T-helper 9 cell (primary cell): ENCODE results near the gene SH2D6.
"Not testable (repeated sequence)": the region's sequence is repeated elsewhere in the genome, so short reads cannot be mapped to it uniquely, and the experiment has no call there.

ENCODE experiments used
- DNase-seq: peaks from one replicate; pipeline ENCODE4 v3.0.0-alpha.2; 2020

The SH2D6 gene

DNA sequence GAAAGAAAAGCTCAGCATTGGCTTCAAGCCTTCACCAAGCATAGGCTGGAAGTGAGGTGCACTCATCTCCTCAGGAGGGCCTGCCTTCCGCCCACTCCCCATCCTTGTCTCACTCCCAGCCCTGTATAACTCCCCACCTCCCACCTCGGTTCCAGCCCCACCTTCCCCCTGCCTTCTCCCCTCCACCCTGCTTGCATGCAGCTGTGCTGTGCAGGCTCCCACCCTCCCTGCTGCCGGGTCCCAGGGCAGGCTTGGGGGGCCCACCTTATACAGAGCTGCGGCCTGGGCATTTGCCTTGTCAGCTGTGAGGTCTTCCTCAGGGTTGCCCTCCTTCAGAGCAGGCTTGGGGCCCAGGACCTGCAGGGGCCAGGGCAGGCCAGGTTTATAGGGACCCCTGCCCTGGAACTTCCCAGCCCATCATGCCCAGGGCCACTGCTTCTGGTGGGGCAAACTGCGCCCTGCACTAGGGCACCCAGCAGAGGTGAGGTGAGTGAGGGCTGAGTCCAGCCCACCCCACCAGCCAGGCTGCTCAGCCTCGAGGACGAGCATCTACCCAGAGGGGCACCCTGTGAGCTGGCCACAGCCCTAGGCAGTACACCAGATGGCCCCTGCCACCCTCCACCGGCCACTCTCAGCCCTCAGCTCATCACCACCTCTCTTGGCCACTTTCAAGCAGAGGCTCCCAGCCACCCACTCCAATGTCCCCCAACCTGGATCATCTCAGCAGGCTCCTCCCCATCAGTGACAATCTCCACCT lies 19.9 kb upstream of the SH2D6 start:
- DNase-seq: no peak

- no peak for DNase-seq
Measured at GRCh38 chr2:85399183-85399455, 19.4 kb upstream of the SH2D6 start.

DNA sequence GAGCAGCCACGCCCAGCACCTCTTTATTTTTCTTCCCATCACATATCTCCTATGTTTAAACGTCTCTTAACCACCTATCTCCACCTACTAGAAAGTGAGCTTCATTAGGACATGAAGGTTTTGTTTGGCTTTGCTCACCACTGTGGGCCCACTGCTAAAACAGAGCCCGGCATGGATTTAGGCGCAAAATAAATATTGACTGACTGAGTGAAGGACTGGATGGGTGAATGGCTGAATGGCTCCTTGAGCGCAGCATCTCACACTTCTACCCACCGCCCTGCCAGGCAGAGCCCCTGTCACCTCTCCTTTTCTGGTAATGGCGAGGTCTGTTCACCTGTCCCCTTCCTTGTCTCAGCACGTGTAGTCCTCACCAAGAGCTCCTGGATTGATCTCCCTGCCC lies 18.5 kb upstream of the SH2D6 start:
- DNase-seq: no peak

DNA sequence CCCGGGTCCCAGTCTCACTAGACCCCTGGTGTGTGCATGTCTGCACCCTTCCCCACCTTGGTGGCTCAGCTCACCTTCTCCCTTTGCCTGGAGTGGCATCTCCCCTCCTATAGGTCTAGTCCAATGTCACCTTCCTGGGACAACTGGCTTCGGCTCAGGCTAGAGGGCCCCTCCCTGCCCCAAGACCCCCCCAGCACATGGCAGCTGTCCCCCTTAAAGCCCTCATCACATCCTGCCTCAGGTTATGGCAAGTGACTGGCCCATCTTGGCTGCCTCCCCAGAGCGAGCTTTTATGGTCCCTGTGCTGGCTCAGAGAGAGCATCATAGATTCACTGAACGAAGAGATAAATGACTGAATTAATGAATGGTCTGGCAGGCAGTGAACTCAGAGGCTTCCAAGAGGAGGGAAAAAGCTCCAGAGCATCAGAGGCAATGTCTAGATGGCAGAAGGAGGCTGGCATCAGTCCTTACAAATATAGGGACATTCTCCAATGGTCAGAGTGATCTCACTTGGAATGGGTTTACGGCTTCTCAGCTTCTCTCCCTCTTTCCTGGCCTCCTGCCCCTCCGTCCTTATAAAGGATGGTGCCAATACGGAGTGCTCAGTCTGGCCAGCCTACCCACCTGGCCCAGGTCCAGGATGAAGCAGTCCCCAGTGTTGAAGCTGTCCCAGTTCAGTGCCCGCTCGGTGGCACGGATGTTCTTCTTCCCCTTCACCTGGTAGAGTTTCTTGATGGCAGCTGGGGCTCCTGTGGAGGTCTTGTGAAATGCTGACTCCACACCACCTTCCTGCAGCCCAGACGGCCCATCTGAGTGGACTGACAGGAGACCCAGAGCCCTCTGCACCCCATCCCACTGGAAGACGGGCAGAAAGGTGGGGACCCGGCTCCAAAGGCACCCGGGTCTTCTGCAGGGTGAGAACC lies 17.7 kb upstream of the SH2D6 start:
- DNase-seq: no peak

GRCh38 chr2:85401464-85401805 lies 17.1 kb upstream of the SH2D6 start:
- DNase-seq: no peak

DNA sequence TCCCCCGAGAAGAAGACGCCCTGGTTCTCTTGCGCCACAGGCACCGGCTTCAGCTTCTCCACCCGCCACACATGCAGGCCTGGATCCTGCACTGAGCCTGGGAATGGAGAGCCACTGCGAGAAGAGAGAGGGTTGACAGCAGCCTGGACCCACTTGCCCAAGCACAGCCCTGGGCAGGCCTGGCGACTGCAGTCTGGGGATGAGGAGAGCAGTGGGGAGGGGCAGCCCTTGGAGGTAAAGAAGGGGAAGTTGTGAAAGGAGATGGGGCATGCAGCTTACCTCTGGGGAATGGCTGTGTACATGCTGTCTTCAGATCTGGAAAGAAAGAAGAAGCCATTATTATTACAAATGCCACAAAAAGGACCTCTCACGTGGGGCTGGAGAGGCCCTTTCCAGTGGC lies 16.7 kb upstream of the SH2D6 start:
- no peak for DNase-seq

DNA sequence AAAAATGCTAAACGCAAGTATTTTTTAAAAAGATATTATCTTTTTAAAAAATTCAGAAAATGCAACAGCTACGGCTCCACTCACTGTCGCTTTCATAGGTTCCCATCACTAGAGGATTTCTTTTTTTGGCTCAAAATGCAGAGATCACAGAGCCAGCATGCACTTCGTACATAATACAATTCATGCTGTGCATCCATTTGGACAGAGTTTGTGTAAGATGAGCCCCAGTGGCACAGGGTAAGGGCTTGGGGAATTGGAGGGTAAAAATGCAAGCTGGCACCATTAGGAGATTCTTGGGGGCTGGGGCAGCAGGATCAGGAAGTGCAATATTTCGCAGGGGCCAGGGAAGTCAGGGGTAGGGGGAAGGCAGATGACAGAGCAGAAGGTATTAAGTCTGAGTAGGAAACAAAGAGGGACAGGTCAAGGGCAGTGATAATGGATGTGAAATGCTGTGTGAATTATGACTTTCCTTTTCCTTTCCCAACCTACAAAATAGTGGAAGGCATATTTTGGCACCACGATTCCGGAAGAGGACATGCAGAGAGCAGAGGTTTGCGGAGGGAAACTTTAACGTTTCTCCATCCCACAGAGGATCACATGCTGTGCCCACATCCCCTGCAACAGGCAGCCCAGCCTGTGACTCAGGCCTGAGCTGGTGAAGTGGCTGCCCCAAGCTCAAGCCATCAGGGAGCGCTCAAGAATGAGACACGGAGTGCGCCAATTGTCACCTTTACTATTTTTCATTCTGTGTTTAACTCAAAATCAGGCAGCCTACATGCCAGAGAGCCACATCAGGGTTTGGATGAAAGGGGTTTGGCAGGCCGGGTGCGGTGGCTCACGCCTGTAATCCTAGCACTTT lies 13.1 kb upstream of the SH2D6 start:
- DNase-seq: peak; percentile 58

DNA sequence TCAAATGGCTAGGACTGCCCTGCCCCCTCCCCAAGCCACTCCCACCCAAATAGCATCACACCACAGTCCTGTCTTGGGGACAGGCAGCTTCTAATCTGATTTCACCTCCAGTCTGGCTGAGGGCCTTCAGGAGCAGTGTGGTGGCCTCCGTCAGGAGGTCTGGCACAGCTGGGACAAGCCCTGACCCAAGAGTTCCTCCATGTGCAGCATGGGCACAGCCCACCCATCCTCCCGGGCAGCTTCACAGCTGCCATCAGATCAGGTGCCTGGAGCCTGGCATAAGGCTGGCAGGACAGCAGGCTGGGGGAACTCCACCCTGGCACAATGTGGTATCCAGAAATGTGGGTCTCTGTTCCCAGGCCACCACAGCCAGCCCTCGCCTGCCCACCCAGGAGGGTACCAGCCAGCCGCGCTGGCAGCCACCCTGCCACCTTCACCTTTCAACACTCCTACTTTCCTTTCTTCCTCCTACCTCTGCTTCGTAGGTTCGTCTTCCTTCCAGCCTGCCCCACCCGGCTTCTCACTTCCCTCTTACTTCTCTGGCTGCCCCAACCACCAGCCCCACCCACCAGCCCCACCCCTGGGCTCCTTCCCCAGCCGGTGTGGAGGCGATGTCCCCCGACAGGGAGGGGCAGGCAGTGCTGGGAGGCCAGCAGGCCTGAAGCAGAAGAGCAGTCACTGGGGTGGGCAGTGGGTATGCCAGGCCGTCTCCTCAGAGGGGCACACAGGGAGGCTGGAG lies 8.5 kb upstream of the SH2D6 start, which contains the start of gene CAPG:
TSS of gene CAPG (minus strand) at position 522 of the 739 bp plus-strand sequence. CDS start 8,221 bp downstream, outside the sequence.
- peak; percentile 28 for DNase-seq

DNA sequence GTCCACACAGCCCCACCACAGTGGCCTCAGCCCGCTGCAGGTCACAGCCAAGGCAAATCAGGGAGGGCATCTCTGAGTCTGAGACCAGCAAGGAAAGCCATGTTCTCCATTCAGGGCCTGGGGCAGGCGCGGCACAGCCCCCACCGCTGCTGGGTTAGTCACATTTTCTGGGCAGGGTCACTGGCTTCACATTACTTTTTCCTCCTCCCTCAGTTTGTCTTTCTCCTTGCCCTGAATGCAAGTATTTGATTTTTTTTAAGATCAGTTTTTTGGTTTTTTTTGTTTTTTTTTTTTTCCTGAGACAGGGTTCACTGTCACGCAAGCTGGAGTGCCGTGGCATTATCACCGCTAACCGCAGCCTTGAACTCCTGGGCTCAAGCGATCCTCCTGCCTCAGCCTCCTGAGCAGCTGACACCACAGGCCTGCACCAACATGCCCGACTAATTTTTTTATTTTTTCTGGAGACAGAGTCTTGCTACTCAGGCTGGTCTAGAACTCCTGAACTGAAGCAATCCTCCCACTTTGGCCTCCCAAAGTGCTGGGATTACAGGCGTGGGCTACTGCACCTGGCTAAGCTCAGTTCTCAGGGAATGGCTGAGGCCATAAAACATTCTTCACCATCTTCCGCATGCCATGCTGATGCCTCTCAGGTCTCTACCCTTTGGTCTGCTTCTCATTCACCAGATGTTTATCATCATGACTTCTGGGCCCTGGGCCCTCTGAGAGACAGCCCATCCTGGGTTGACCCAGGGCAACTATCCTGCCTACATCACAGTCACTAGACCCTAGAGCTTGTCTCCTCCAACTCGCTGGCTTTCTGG lies 7.7 kb upstream of the SH2D6 start:
- no peak for DNase-seq

DNA sequence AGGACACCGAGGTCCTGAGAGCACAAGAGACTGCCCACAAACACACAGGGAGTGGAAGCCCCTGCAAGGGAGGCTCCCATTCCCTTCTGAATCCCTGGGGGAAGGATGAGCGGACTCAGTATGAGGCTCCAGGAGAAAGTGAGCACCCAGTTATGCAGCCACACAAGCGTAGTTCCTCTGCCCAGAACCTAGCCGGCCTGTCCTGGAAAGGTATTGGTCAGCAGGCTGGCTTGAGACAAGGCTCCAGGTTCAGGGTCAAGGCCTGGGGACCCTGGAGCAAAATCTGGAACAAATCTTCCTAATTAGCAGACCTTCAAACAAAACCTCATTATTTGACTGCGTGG lies 7.1 kb upstream of the SH2D6 start:
- DNase-seq: no peak

- no peak for DNase-seq
Measured at GRCh38 chr2:85413592-85414420, 4.7 kb upstream of the SH2D6 start.

GRCh38 chr2:85414421-85414759 lies 4.1 kb upstream of the SH2D6 start:
- not testable (repeated sequence) for DNase-seq

DNA sequence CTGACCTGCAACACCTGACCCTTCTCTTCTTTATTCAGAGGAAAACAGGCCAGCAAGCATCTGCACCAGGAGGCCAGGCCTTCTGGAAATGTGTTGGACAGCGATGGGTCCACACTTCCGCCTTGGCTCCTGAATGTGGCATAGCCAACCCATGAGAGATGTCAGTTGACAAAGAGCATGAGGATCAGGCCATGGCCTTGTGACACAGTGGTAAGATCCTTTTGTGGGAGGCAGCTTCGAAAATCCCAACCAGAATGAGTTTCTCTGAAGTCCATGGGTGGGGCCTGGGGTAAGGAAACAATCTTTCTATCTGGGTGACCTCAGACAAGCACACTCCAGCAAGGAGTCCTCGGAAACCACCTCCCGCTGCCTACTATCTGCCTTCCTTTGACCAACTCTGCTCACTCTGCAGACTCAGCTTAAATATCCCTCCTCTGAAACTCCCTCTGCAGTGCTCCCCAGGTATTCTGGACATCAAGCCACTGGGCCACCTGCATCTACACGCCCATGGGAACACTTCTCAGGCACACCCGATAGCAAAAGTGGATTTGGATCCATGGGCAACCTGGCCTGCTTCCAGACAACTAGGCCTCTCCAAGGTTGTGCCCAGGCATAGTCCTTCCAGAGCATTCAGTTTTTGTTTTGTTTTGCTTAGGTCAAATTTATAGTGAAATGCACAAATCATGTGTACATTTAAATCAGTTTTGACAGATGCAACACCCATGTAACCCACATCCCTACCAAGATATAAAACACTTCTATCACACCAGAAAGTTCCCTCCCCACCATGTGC lies 3.6 kb upstream of the SH2D6 start:
- no peak for DNase-seq

DNA sequence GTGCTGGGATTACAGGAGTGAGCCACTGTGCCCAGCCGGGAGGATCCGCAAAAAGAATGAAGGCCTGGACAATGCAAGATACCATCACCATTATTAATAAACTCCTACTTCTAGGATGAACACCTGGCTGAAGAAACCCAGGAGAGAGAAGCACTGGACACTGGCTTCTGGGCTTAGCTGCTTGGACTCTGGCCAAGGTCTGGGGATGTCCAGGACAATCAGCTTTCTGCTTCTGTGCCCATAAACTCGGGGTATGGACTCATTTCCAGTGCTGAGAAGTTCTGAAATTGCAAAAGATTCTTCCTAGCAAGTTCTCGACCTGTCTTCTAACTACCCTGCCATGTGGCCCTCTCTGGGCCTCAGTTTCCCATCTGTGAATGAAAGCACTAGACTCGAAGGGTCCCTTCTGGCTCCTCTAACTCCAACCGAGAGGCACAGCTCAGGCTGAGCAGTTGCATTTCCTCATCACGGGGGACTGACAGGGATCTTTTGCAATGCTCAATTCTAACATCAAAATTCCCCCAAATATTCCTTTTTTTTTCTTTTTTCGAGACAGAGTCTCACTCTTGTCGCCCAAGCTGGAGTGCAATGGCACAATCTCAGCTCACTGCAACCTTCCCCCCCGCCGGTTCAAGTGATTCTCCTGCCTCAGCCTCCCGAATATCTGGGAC lies 2.4 kb upstream of the SH2D6 start:
- no peak for DNase-seq

- no peak for DNase-seq
Measured at GRCh38 chr2:85419009-85419675, 628 bp downstream of the SH2D6 start.

- DNase-seq: peak; percentile 91
Measured at GRCh38 chr2:85420536-85421259, 2.2 kb downstream of the SH2D6 start.

DNA sequence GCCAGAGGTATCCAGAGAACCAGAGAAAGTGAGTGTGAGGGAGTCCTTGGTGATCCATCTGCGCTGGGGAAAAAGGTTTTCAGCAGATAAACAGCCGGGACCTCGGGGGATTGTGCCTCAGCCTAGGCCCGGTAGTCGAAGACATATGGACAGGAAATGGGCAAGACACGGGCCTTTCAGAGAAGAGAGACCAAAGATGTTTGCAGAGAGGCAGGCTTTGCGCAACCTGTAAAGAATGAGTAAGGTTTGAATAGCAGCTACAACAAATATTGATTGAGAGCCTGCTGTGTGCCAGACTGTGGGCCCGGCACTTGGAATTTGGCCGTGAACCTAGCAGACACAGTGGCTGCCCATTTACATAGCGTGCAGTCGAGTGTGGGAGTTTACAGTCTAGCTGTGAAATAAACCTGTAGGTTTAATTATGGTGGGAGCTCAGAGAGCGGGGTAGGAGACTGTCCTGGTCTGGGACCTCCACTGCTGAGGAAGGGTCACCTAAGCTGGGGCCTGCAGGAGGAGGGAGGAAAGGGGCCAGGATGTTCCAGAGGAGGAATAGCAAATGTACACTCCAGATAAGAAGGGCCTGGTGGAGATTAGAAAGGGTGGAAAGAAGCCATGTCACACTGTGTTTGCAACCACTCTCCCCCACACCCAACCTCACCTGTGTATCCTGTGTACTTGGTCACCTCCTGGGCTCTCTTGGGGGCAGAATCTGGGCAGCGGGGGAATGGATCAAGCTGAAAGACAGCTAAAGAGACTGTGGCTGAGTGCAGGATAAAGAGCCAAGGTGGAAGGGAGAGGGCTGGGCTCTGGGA lies 3.0 kb downstream of the SH2D6 start:
- no peak for DNase-seq
